Inferior parietal cortex (tissue), 1 donor: Measurements from ENCODE around the gene CHN2.

Experiments
- DNase-seq: peaks from one replicate; pipeline ENCODE4 v3.0.0-alpha.2; 2016; ENCODE audit errors: extremely low spot score

CHN2 gene

GRCh38 chr7:29464753-29465152 is 270.2 kb downstream of the CHN2 start:
- DNase-seq = no peak

- no peak for DNase-seq
Measured at GRCh38 chr7:29467193-29467926, 272.8 kb downstream of the CHN2 start.

GRCh38 chr7:29468196-29468595 is 273.6 kb downstream of the CHN2 start:
- DNase-seq = no peak

- DNase-seq = no peak
Measured at GRCh38 chr7:29469281-29469680, 274.7 kb downstream of the CHN2 start.

GRCh38 chr7:29469976-29470557 is 275.5 kb downstream of the CHN2 start:
- DNase-seq = no peak

GRCh38 chr7:29471444-29472138 is 277.0 kb downstream of the CHN2 start:
- DNase-seq = no peak

- DNase-seq = no peak
Measured at GRCh38 chr7:29476916-29477315, 282.3 kb downstream of the CHN2 start.

GRCh38 chr7:29478226-29478625 is 283.7 kb downstream of the CHN2 start:
- no peak for DNase-seq

- no peak for DNase-seq
Measured at GRCh38 chr7:29478687-29479240, 284.2 kb downstream of the CHN2 start.

- peak; percentile 70 for DNase-seq
Measured at GRCh38 chr7:29479301-29480200, 285.0 kb downstream of the CHN2 start.

GRCh38 chr7:29480451-29480850 is 285.9 kb downstream of the CHN2 start:
- DNase-seq = peak; percentile 87

GRCh38 chr7:29480934-29481651 is 286.5 kb downstream of the CHN2 start:
- peak; percentile 67 for DNase-seq

- DNase-seq = no peak
Measured at GRCh38 chr7:29482056-29482455, 287.5 kb downstream of the CHN2 start.

- DNase-seq = peak; percentile 62
Measured at GRCh38 chr7:29483219-29484104, 288.9 kb downstream of the CHN2 start.

- DNase-seq = no peak
Measured at GRCh38 chr7:29484280-29484679, 289.7 kb downstream of the CHN2 start.

GRCh38 chr7:29485339-29486190 is 291.0 kb downstream of the CHN2 start:
- DNase-seq = peak; percentile 63

GRCh38 chr7:29486191-29486700 is 291.7 kb downstream of the CHN2 start:
- peak; percentile 77 for DNase-seq

- DNase-seq = no peak
Measured at GRCh38 chr7:29487424-29487823, 292.8 kb downstream of the CHN2 start.
